ENCODE measurements around the gene OPTN.

Gene OPTN

GRCh38 chr10:13117841-13118783 is 18.1 kb downstream of the OPTN start:
- H3K27ac ChIP-seq: no peak overlapping the region
- no peak for TF ChIP-seq CTCF (conservative IDR thresholded peaks at IDR 0.05; ENCODE audit: low read depth)
- no peak for DNase-seq (ENCODE audit: low spot score)
- CTCF ChIA-PET: interaction anchor here (0.5 to 0.6 kb wide), 2 partner anchors 88 to 184 kb away, joined by 4 to 8 read pairs; no protein-coding TSS in a partner anchor
- POLR2A ChIA-PET (ENCODE audit: low non-redundant PET): interaction anchor here (0.9 kb wide), 1 partner anchor 182 kb away, joined by 3 read pairs; the partner anchor contains the start of gene PHYH

DNA sequence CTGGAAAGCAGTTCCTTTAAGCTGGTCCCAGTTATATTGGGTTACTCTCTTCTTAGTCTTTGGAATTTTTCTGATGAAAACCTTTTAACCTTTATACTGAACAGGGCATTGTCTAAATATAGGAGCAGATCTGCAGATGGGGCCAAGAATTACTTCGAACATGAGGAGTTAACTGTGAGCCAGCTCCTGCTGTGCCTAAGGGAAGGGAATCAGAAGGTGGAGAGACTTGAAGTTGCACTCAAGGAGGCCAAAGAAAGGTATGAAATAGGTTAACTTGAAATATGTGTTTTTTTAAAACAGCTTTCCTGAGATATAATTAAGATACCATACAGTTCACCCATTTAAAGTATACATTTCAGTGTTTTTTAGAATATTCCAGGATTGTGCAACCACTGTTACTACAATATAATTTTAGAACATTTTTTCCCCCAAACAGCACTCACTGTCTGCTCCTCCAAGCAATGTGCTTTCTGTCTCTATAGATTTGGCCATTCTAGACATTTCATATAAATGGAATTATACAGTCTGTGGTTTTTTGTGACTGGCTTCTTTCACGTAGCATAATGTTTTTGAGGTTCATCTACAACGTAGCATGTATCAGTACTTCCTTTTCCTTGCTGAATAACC is 18.9 kb downstream of the OPTN start:
- DNase-seq (ENCODE audit: low spot score): no peak
- no peak overlapping the region for H3K27ac ChIP-seq
- ChIA-PET POLR2A (ENCODE audit: low non-redundant PET) (interaction anchor here (0.9 kb wide), 1 partner anchor 181 kb away, joined by 3 read pairs; the partner anchor contains the start of gene PHYH), CTCF (interaction anchor here (0.5 kb wide), 1 partner anchor 87 kb away, joined by 8 read pairs; no protein-coding TSS in a partner anchor)
- no peak for TF ChIP-seq CTCF (conservative IDR thresholded peaks at IDR 0.05; ENCODE audit: low read depth)

DNA sequence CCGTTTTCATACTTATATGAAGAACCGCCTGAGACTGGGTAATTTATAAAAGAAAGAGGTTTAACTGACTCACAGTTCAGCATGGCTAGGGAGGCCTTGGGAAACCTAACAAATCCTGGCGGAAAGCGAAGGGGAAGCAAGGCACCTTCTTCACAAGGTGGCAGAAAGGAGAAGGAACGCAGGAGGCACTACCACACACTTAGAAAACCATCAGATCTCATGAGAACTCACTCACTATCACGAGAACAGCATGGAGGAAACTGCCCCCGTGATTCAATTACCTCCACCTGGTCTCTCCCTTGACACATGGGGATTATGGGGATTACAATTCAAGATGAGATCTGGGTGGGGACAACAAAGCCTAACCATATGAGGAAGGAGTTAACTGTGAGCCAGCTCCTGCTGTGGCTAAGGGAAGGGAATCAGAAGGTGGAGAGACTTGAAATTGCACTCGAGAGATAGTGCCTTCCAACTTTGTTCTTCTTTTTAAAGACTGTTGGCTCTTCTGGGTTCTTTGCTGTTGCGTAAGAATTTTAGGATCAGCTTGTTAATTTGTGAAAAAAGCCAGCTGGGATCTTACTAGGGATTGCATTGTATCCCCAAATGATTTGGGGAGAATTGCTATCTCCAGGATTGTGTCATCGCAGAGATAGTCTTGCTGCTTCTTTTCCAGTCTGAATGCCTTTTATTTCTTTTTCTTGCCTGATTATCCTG is 21.0 kb downstream of the OPTN start:
- ChIA-PET CTCF (interaction anchor here (0.6 kb wide), 1 partner anchor 409 kb away, joined by 3 read pairs; no protein-coding TSS in a partner anchor), POLR2A (ENCODE audit: low non-redundant PET) (interaction anchor here (0.6 kb wide), 1 partner anchor 1010 kb away, joined by 6 read pairs; no protein-coding TSS in a partner anchor)
- no peak overlapping the region for H3K27ac ChIP-seq
- no peak for TF ChIP-seq CTCF (conservative IDR thresholded peaks at IDR 0.05; ENCODE audit: low read depth)
- DNase-seq (ENCODE audit: low spot score): no peak

- POLR2A ChIA-PET (ENCODE audit: low non-redundant PET): no interaction called here
- CTCF ChIA-PET: interaction anchor here (0.6 kb wide), 1 partner anchor 409 kb away, joined by 3 read pairs; no protein-coding TSS in a partner anchor
- H3K27ac ChIP-seq: no peak overlapping the region
- no peak for DNase-seq (ENCODE audit: low spot score)
- TF ChIP-seq CTCF (conservative IDR thresholded peaks at IDR 0.05; ENCODE audit: low read depth): no peak
Measured at GRCh38 chr10:13121500-13121854, 21.5 kb downstream of the OPTN start.

- ChIA-PET CTCF (no interaction called here), POLR2A (ENCODE audit: low non-redundant PET) (no interaction called here)
- TF ChIP-seq CTCF (conservative IDR thresholded peaks at IDR 0.05; ENCODE audit: low read depth): no peak
Measured at GRCh38 chr10:13136651-13137050, 36.7 kb downstream of the OPTN start.

GRCh38 chr10:13139150-13139549 is 39.2 kb downstream of the OPTN start:
- H3K27ac ChIP-seq: no peak overlapping the region
- no peak for DNase-seq (ENCODE audit: low spot score)
- CTCF ChIA-PET: interaction anchor here (0.6 kb wide), 1 partner anchor 496 kb away, joined by 4 read pairs; no protein-coding TSS in a partner anchor
- no peak for TF ChIP-seq CTCF (conservative IDR thresholded peaks at IDR 0.05; ENCODE audit: low read depth)
- POLR2A ChIA-PET (ENCODE audit: low non-redundant PET): no interaction called here

More at GRCh38 chr10:13136651-13137050, 36.7 kb downstream of the OPTN start:
- no peak overlapping the region for H3K27ac ChIP-seq
- DNase-seq (ENCODE audit: low spot score): no peak
